ENCODE data around the gene ABCB6.

GRCh38 chr2:219214786-219215185 lies 4.0 kb downstream of the ABCB6 start:
- TF ChIP-seq CTCF (conservative IDR thresholded peaks at IDR 0.05 in 1 of 2, IDR thresholded peaks at IDR 0.05 in 1 of 2; ENCODE audit: low read depth in 1 of 2, low read length in 2 of 2) (no peak), EZH2 (IDR thresholded peaks at IDR 0.05; ENCODE audit: low read length, missing control alignments) (no peak)

Data from fibroblast of lung (primary cell).